ENCODE measurements around the gene CYP4F2. TPM values are rescaled to one million over a fixed set of nuclear protein-coding genes. Genes with fewer than 3 reads are reported as not detected.
"Not testable (repeated sequence)": the region's sequence is repeated elsewhere in the genome, so short reads cannot be mapped to it uniquely, and the experiment has no call there.

The CYP4F2 gene
- total RNA-seq, 3 donors from 2014 or later, result 1.6 to 9.1 (median 8.6) TPM

DNA sequence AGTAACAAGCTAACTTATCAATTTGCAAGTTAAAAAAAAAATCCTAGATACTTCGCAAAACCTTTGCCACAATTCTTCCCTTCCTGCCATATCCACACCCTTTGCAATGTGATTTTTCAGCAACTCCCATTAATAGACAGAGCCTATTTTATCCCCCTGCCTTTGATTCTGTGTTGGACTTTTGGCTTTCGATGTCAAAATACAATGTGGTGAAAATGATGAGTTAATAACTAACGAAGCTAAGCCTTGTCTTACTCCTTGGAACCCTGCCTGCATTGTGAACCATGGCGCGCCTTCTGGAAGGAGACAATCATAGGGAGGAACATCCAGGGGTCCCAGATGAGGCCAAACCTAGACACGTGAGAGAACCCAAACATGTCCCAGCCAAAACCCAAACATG, 6.4 kb downstream of the CYP4F2 start:
- Histone ChIP-seq H3K9me3 (no peaks in the 10 kb centered on the region), H3K4me3 (no peak overlapping the region), H3K4me1 (ENCODE audit: low read depth) (peaks cover 8% of the 10 kb centered on the region), H3K36me3 (ENCODE audit: low read depth) (no peaks in the 10 kb centered on the region)
- intact Hi-C loops (cut with DNase I, micrococcal nuclease), result no loop called here
- TF ChIP-seq CTCF (IDR thresholded peaks at IDR 0.05), result no peak
- ATAC-seq (no peak), DNase-seq (no peak)

GRCh38 chr19:15889339-15889738, 8.5 kb downstream of the CYP4F2 start:
- H3K4me1 ChIP-seq (ENCODE audit: low read depth); ATAC-seq; H3K36me3 ChIP-seq (ENCODE audit: low read depth); H3K4me3 ChIP-seq; DNase-seq; intact Hi-C loops (cut with DNase I, micrococcal nuclease); H3K9me3 ChIP-seq: not testable (repeated sequence)

GRCh38 chr19:15885919-15886318, 12.0 kb downstream of the CYP4F2 start:
- no peak for TF ChIP-seq CTCF (IDR thresholded peaks at IDR 0.05)
- intact Hi-C loops (cut with DNase I, micrococcal nuclease), result no loop called here
- Histone ChIP-seq H3K4me1 (ENCODE audit: low read depth) (no peaks in the 10 kb centered on the region), H3K9me3 (no peaks in the 10 kb centered on the region), H3K36me3 (ENCODE audit: low read depth) (no peaks in the 10 kb centered on the region), H3K4me3 (no peak overlapping the region)
- DNase-seq (no peak), ATAC-seq (no peak)

DNA sequence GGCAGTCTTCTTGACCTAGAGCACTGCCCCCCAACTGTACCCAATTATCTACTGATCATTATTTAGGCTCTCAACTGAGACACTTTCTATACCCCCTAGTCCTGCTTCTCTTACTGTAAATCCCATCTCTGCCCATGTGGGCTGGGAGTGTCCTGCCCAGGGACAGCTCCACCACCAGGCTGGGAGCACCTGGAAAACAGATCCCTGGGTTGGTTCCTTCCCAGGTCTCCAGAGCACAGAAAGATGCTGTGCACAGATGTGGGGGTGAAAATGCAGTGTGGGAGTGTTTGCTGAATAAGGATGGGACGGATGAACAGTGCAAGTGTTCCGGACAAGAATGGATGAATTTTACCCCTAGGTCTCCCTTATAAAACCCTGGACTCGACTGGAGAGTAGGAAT, 12.7 kb downstream of the CYP4F2 start:
- TF ChIP-seq CTCF (IDR thresholded peaks at IDR 0.05), result no peak
- intact Hi-C loops (cut with DNase I, micrococcal nuclease), result no loop called here

DNA sequence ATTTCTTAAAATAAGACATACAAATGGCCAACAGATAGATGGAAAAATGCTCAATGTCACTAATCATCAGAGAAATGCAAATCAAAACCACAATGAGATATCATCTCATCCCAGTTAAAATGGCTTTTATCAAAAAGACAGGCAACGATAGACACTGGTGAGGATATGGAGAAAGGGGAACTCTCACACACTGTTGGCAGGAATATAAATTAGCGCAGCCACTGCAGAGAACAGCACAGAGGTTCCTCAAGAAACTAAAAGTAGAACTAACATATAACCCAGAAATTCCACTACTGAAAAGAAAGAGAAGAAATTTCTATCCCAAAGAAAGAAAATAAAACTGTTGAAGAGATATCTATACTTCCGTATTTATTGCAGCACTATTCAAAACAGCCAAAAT, 14.5 kb downstream of the CYP4F2 start:
- H3K9me3 ChIP-seq; H3K4me1 ChIP-seq (ENCODE audit: low read depth); DNase-seq; ATAC-seq; intact Hi-C loops (cut with DNase I, micrococcal nuclease); H3K4me3 ChIP-seq; H3K36me3 ChIP-seq (ENCODE audit: low read depth): not testable (repeated sequence)

More for the DNA sequence above, 12.7 kb downstream of the CYP4F2 start:
- ATAC-seq (no peak), DNase-seq (no peak)
- no peaks in the 10 kb centered on the region for H3K36me3 ChIP-seq (ENCODE audit: low read depth)
- no peaks in the 10 kb centered on the region for H3K9me3 ChIP-seq
- H3K4me1 ChIP-seq (ENCODE audit: low read depth), result no peaks in the 10 kb centered on the region
- no peak overlapping the region for H3K4me3 ChIP-seq

GRCh38 chr19:15874821-15875474, 22.9 kb downstream of the CYP4F2 start:
- TF ChIP-seq CTCF (IDR thresholded peaks at IDR 0.05), result no peak
- no peaks in the 10 kb centered on the region for H3K9me3 ChIP-seq
- DNase-seq (no peak), ATAC-seq (no peak)
- H3K36me3 ChIP-seq (ENCODE audit: low read depth), result no peaks in the 10 kb centered on the region
- H3K4me1 ChIP-seq (ENCODE audit: low read depth), result no peaks in the 10 kb centered on the region
- no peak overlapping the region for H3K4me3 ChIP-seq
- intact Hi-C loops (cut with DNase I, micrococcal nuclease), result no loop called here

DNA sequence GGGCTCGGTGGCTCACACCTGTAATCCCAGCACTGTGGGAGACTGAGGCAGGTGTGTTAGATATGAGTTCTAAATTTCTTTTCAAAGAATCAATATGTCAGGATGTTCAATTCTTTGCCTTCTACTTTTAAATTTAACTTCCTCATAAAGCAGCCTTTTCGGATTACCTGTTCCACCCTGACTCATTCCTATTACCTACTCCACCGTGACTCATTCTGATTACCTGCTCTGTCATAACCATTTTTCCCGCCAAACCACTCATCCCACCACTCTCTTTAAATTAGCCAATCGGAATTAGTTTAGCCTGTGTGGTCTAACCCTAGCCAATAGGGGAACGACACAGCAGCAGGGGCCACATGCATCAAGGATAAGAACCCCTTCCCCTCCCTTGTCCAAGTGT, 24.1 kb downstream of the CYP4F2 start:
- H3K9me3 ChIP-seq; ATAC-seq; H3K4me1 ChIP-seq (ENCODE audit: low read depth); DNase-seq; intact Hi-C loops (cut with DNase I, micrococcal nuclease); H3K36me3 ChIP-seq (ENCODE audit: low read depth); H3K4me3 ChIP-seq: not testable (repeated sequence)
